Loucy (cell line): ENCODE measurements around the gene CCDC102B.

Source experiments
- H2AFZ ChIP-seq: fragments of 200-600 bp; sonication (generic); 2 replicates; pipeline ENCODE4 v1.6.0; 2016; ENCODE audit warnings: antibody characterized with exemption, mild to moderate bottlenecking, low read length, moderate library complexity
- H3F3A ChIP-seq: fragments of 200-600 bp; 2 replicates; pipeline ENCODE4 v1.6.0; 2016; ENCODE audit warnings: antibody characterized with exemption, low read depth, mild to moderate bottlenecking
- H3K27me3 ChIP-seq: fragments of 200-600 bp; sonication (generic); 2 replicates; pipeline ENCODE4 v1.6.1; 2014; ENCODE audit warnings: low read length, mild to moderate bottlenecking; ENCODE audit not compliant: insufficient read depth, poor library complexity, severe bottlenecking
- H3K36me3 ChIP-seq: fragments of 200-600 bp; sonication (generic); 2 replicates; pipeline ENCODE4 v1.6.1; 2016; ENCODE audit warnings: low read length; ENCODE audit not compliant: insufficient read depth
- H3K4me1 ChIP-seq: fragments of 200-600 bp; sonication (generic); 2 replicates; pipeline ENCODE4 v1.5.1; 2014; ENCODE audit warnings: low read length, mild to moderate bottlenecking; ENCODE audit not compliant: insufficient read depth, poor library complexity, severe bottlenecking
- H3K4me2 ChIP-seq: fragments of 200-600 bp; sonication (generic); 2 replicates; pipeline ENCODE4 v1.6.0; 2014; ENCODE audit warnings: antibody characterized with exemption, low read length, low read depth, mild to moderate bottlenecking; ENCODE audit not compliant: poor library complexity, severe bottlenecking
- H3K4me3 ChIP-seq: fragments of 200-600 bp; sonication (generic); 2 replicates; pipeline ENCODE4 v1.5.1; 2014; ENCODE audit warnings: low read length, mild to moderate bottlenecking, mixed read lengths; ENCODE audit not compliant: poor library complexity, severe bottlenecking
- H3K79me2 ChIP-seq: fragments of 200-600 bp; sonication (generic); 2 replicates; pipeline ENCODE4 v1.6.1; 2014; ENCODE audit warnings: low read length; ENCODE audit not compliant: insufficient read depth
- H3K9ac ChIP-seq: fragments of 200-600 bp; sonication (generic); 2 replicates; pipeline ENCODE4 v1.6.0; 2014; ENCODE audit warnings: mild to moderate bottlenecking, low read depth, low read length, moderate library complexity; ENCODE audit not compliant: poor library complexity, severe bottlenecking
- H3K9me2 ChIP-seq: fragments of 200-600 bp; sonication (generic); replicated peaks from 2 replicates; pipeline ENCODE4 v1.6.1; 2016; ENCODE audit warnings: low read depth, low read length, mixed read lengths
- H3K9me3 ChIP-seq: fragments of 200-600 bp; sonication (generic); 2 replicates; pipeline ENCODE4 v1.6.1; 2014; ENCODE audit warnings: mild to moderate bottlenecking, antibody characterized with exemption, low read length, low read depth; ENCODE audit not compliant: insufficient read depth
- H4K20me1 ChIP-seq: fragments of 200-600 bp; sonication (generic); 2 replicates; pipeline ENCODE4 v1.6.0; 2014; ENCODE audit warnings: antibody characterized with exemption, low read length, mild to moderate bottlenecking; ENCODE audit not compliant: insufficient read depth, poor library complexity, severe bottlenecking
- CTCF ChIP-seq: fragments of 200-600 bp; sonication (generic); conservative IDR thresholded peaks from 2 replicates; pipeline ENCODE4 v1.5.1; 2014; ENCODE audit warnings: mild to moderate bottlenecking, antibody characterized with exemption, low read length
- EZH2phosphoT487 ChIP-seq: fragments of 200-600 bp; IDR thresholded peaks from 2 replicates; pipeline ENCODE4 v1.6.1; 2018; ENCODE audit warnings: antibody characterized with exemption, mild to moderate bottlenecking, moderate library complexity, borderline replicate concordance

CCDC102B gene

GRCh38 chr18:69088973-69089372 lies 291.1 kb downstream of the CCDC102B start:
- no peaks in the 10 kb centered on the region for H4K20me1 ChIP-seq
- TF ChIP-seq EZH2phosphoT487 = no peak
- TF ChIP-seq CTCF = no peak
- H3K36me3 ChIP-seq = no peaks in the 10 kb centered on the region
- no peak overlapping the region for H3K4me2 ChIP-seq
- H2AFZ ChIP-seq = no peak overlapping the region
- no peak overlapping the region for H3K9ac ChIP-seq
- H3K4me3 ChIP-seq = no peak overlapping the region
- no peaks in the 10 kb centered on the region for H3K79me2 ChIP-seq
- no peaks in the 10 kb centered on the region for H3F3A ChIP-seq
- no peaks in the 10 kb centered on the region for H3K4me1 ChIP-seq
- no peaks in the 10 kb centered on the region for H3K9me2 ChIP-seq
- no peaks in the 10 kb centered on the region for H3K27me3 ChIP-seq
- no peaks in the 10 kb centered on the region for H3K9me3 ChIP-seq

GRCh38 chr18:69097349-69097748 lies 299.5 kb downstream of the CCDC102B start:
- no peak overlapping the region for H3K9ac ChIP-seq
- H3K4me3 ChIP-seq = no peak overlapping the region
- no peaks in the 10 kb centered on the region for H3K4me1 ChIP-seq
- H3K27me3 ChIP-seq = no peaks in the 10 kb centered on the region
- H3K9me2 ChIP-seq = no peaks in the 10 kb centered on the region
- no peaks in the 10 kb centered on the region for H3K79me2 ChIP-seq
- no peaks in the 10 kb centered on the region for H3K36me3 ChIP-seq
- no peak for TF ChIP-seq EZH2phosphoT487
- no peak for TF ChIP-seq CTCF
- no peak overlapping the region for H3K4me2 ChIP-seq
- H4K20me1 ChIP-seq = no peaks in the 10 kb centered on the region
- H2AFZ ChIP-seq = no peak overlapping the region
- H3K9me3 ChIP-seq = no peaks in the 10 kb centered on the region
- no peaks in the 10 kb centered on the region for H3F3A ChIP-seq

- H3K4me1 ChIP-seq = no peaks in the 10 kb centered on the region
- no peaks in the 10 kb centered on the region for H3K79me2 ChIP-seq
- H4K20me1 ChIP-seq = no peaks in the 10 kb centered on the region
- H3K4me3 ChIP-seq = no peak overlapping the region
- H3K4me2 ChIP-seq = no peak overlapping the region
- no peaks in the 10 kb centered on the region for H3K9me3 ChIP-seq
- H3K9me2 ChIP-seq = no peaks in the 10 kb centered on the region
- no peaks in the 10 kb centered on the region for H3K36me3 ChIP-seq
- H3F3A ChIP-seq = no peaks in the 10 kb centered on the region
- H2AFZ ChIP-seq = no peak overlapping the region
- TF ChIP-seq EZH2phosphoT487 (no peak), CTCF (no peak)
- H3K9ac ChIP-seq = no peak overlapping the region
- H3K27me3 ChIP-seq = no peaks in the 10 kb centered on the region
Observed at GRCh38 chr18:69102959-69103358, 305.1 kb downstream of the CCDC102B start.
